NCI-H2196 (cell line): ENCODE data around the gene MORC2.

Experiments
- DNase-seq: peaks from one replicate; lab custom pipeline; 2025; ENCODE audit not compliant: unreplicated experiment; lab: John Stamatoyannopoulos, UW

MORC2 gene

GRCh38 chr22:30889996-30890480, 78.5 kb downstream of the MORC2 start:
- DNase-seq, result no peak

DNA sequence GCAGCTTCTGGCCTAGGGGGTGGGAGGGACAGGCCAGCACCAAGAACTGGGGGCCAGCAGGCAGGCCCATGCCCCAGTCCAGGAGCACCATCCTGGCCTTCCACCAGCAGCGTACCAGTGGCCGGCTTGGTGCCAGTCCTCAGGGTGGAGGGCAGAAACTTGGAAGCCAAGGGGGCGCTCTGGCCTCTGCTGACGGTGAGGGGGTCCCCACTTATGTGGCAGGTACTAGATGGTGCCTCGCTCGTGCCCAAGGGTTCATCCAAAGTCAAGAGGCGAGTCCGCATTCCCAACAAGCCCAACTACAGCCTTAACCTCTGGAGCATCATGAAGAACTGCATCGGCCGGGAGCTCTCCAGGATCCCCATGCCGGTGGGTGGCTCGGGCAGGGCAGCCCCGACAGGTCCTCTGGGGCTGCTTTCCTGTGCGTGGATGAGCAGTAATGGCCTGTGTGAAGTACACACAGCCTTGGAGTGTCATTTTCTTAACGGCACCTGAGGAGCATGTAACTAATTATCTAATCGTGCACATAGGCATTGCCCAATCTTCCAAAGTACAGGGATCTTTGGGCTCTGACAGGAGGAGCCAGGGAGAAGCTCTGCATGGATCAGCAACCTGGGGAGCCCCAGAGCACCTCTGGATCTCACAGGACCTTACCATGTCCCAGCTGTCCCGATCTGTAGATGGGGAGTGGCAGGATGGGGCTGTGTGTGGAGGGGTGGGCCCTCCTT, 79.1 kb downstream of the MORC2 start:
- no peak for DNase-seq

DNA sequence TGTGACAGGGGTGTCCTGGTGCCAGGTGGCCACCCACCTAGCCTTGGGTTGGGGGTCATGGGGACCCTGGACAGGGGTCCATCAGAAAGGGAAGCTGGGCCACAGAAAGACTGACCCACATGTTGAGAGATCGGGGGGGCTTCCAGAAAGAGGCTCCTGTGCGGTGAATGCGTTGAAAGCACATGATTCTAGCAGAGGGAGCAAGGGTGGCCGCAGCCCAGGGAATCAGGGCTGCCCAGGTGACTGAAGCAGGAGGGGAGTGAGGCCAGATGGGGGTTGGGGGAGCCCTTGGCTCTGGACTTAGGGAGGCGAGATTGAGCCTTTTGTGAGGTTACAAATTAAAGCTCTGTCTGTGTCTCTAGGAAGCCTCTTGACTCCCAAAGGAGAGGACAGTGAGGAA, 80.7 kb downstream of the MORC2 start:
- DNase-seq, result no peak

DNA sequence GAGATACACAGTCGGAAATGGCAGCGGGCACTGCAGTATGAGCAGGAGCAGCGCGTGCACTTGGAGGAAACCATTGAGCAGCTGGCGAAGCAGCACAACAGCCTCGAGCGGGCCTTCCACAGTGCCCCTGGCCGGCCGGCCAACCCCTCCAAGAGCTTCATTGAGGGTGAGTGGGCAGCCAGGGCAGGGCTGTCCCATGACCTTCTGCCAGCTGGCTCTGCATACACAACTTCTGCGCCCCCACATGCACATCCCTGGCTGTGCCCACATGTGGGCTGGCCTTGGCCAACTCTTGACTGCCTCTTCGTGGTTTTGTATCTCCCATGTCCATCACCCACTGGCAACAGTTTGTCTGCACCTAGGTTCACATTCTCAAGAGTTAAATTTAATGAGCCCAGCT, 81.1 kb downstream of the MORC2 start:
- DNase-seq, result no peak

- no peak for DNase-seq
Measured at GRCh38 chr22:30885591-30885990, 83.0 kb downstream of the MORC2 start.

GRCh38 chr22:30885001-30885366, 83.6 kb downstream of the MORC2 start:
- no peak for DNase-seq

DNA sequence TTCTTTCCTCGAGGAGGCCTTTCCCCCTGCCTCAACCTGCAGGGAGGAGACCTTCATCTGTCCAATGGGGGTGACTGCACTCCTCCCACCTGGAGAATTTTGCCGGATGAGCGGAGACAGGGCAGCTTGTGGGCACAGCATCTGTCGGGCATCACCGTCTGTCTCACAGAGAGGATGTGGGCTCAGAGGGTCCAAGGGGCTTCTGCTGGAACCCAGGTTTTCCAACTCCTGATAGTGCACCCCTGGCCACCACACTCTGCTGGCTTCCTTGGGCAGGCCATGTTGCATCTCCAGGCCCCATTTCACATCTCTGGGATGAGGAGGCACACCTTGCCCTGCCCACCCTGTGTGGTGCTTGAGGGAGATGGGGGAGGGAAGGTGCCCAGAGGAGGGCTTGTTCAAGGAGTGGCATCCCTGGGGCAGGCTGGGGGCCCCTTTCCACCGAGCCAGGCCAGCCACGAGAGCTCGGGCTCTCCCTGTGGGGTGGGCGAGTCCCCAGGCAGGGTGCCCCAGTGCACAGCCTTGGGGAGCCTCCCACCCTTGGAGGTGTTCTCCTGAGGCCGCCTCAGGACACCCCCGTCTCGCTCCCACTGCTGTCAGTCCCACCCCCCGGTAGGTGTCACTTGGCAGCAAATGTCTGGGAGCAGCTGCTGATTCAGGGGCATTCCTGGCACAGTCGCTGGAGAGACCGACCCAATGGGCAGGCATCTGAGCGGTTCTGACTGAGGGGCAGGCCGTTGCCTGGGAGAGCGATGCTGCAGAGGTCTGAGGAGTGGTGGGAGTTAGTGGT, 84.2 kb downstream of the MORC2 start:
- no peak for DNase-seq

GRCh38 chr22:30883586-30884145, 84.9 kb downstream of the MORC2 start:
- DNase-seq, result no peak

- DNase-seq, result no peak
Measured at GRCh38 chr22:30882974-30883533, 85.5 kb downstream of the MORC2 start.

DNA sequence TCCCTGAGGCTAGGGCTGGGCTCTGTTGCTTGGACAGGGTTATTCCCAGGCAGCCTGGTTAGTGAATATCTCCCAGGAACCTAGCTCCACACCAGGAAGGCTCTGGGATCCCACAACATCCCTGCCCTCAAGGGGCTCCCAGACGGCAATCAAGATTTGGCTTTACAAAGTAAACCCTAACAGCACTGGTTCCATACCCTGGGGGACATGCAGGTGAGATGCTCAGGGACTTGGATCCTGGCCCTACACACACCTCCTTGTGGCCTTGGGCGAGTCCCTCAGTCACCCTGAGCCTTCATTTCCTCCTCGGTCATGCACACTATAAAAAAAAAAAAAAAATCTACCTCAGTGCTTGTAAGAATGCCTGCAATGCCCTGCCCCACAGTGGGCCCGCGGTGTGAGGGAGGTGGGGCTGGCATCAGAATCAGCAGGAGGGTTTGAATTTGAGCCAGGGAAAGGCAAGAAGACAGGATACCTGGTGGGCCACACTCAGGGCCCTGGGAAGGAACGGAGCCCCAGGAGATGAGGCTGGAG, 86.3 kb downstream of the MORC2 start:
- no peak for DNase-seq

GRCh38 chr22:30881361-30882183, 87.0 kb downstream of the MORC2 start:
- no peak for DNase-seq

DNA sequence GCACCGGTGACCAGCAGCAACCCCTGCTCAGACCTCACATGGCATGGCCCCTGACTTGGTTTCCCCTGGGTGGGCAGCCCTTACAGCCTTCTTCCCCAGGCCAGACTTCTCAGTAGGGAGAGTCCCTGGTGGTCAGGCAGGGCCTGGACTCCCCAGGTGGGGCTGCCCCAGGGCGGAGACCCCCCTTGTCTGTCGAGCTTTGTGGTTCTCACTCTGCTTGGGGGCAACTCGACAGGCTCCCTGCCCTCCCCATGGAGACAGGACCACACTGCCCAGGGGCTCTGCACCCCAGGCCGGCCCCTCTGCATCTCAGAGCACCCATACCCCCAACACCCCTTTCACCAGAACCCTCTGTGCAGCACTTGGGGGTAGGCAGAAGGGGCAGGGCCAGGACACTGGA, 87.7 kb downstream of the MORC2 start:
- no peak for DNase-seq

DNA sequence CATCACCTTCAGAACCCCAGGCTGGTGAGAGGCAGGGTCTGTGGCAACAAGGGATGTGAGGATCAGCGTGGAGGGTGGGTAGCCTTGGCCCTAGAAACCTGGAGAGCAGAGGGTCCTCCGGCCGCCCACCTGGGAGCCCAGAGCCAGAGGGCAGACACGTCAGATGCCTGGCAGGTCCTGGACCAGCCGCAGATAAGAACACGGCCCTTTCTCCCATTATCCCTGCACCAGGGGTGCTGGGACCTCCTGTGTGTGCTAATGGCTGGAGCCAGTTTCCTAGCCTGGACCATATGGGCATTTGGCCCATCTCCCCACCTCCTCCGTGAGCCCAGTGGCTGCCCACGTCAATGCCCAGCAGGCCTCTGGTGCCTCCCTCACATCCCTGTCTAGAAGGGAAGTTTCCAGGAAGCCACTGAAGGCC, 88.4 kb downstream of the MORC2 start:
- no peak for DNase-seq

- no peak for DNase-seq
Measured at GRCh38 chr22:30879415-30879797, 89.2 kb downstream of the MORC2 start.

- no peak for DNase-seq
Measured at GRCh38 chr22:30878516-30879414, 89.8 kb downstream of the MORC2 start.

GRCh38 chr22:30877662-30878515, 90.7 kb downstream of the MORC2 start:
- no peak for DNase-seq

- no peak for DNase-seq
Measured at GRCh38 chr22:30876915-30877553, 91.5 kb downstream of the MORC2 start.

DNA sequence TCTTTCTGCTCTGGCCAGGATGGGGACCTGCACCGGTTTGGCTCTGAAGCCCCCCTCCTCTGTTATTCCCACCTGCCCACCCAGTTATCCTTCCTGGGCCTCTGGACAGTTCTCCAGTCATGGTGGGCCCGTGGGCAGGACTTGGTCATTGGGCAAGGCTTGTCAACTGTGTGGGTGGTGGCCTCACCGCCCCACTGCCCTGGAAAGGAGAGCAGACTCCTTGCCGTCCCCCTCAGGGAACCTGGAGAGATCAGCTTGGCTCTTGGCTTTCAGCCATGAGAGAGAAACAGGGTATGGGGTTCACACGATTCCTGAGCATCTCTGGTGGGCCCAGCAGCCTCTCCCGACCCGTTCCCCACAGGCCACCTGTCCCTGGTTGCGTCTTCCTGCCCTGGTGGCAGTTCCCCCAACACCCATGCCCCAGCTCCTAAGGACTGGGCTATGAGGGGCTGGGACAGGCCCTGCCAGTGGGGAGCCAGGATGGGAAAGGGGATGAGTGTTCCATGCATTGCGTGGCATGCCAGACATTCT, 92.3 kb downstream of the MORC2 start:
- no peak for DNase-seq
